ENCODE data around the gene MAP4K2. TPM values are rescaled to one million over a fixed set of nuclear protein-coding genes. Genes with fewer than 3 reads are reported as not detected.

Gene MAP4K2
- total and polyA plus RNA-seq, 2 of the 8 experiments (the other 6 are each of a cell fraction or from before 2014, with no cell fraction given) = 20.1 to 20.7 TPM

- no peak overlapping the region for H2BK5ac ChIP-seq (ENCODE audit: low read depth, low read length)
- no peak overlapping the region for H2AFZ ChIP-seq (ENCODE audit: low read length)
- no peak overlapping the region for H3K56ac ChIP-seq (replicated peaks; ENCODE audit: insufficient read length, low read depth, low read length)
- no peak overlapping the region for H2BK12ac ChIP-seq (ENCODE audit: low read depth, low read length)
- H3K79me2 ChIP-seq (ENCODE audit: control insufficient read depth in 1 of 2, insufficient read depth in 2 of 2, low read length in 2 of 2) = peaks cover 0 to 3% of the 10 kb centered on the region in 2 experiments; a peak in 1 of 4 replicates
- no peak overlapping the region for H3K9ac ChIP-seq (replicated peaks in 1 of 4; ENCODE audit: extremely low read depth in 1 of 4, low read depth in 3 of 4, low read length in 3 of 4)
- H3K4ac ChIP-seq (replicated peaks; ENCODE audit: insufficient read length, low read depth, low read length) = no peak overlapping the region
- H3K4me2 ChIP-seq (ENCODE audit: insufficient read depth in 1 of 2, low read depth in 2 of 2, low read length in 2 of 2) = no peak overlapping the region
- no peak overlapping the region for H3K14ac ChIP-seq (ENCODE audit: insufficient read length)
- no peaks in the 10 kb centered on the region for H3K9me3 ChIP-seq (ENCODE audit: insufficient read depth in 2 of 2, low read depth in 1 of 2, low read length in 1 of 2)
- no peaks in the 10 kb centered on the region for H3K27me3 ChIP-seq (replicated peaks in 1 of 4; ENCODE audit: control insufficient read depth in 3 of 4, extremely low read depth in 1 of 4, insufficient read depth in 3 of 4, low read length in 3 of 4)
- peaks cover 0 to 26% (median 21%) of the 10 kb centered on the region in 4 experiments; a peak in 6 of 7 replicates for H3K4me1 ChIP-seq (replicated peaks in 1 of 4; ENCODE audit: control insufficient read depth in 3 of 4, insufficient read depth in 4 of 4, low read length in 3 of 4)
- WGBS, 2 experiments (ENCODE audit: extremely low coverage in 1 of 2, insufficient coverage in 1 of 2, insufficient read length in 1 of 2, insufficient replicate concordance in 2 of 2, low coverage in 1 of 2, low lambda C conversion rate in 2 of 2, missing lambda C conversion rate in 1 of 2) = 90% methylated on average over 13 of the region's 13 CpGs; no CpG with 5 or more reads in 1 of the 2 experiments
- no peak overlapping the region for H3K4me3 ChIP-seq (ENCODE audit: extremely low read depth in 1 of 4, insufficient read depth in 2 of 4, low read depth in 3 of 4, low read length in 4 of 4)
- FAIRE-seq = no peak
- no peak overlapping the region for H4K5ac ChIP-seq (ENCODE audit: insufficient read length, low read depth, low read length)
- no peaks in the 10 kb centered on the region for H3K79me1 ChIP-seq (ENCODE audit: low read depth, low read length)
- peaks cover 9% of the 10 kb centered on the region for H3K23me2 ChIP-seq (ENCODE audit: low read depth, low read length)
- ChIA-PET CTCF (ENCODE audit: partially characterized antibody) (interaction anchor here (1.0 to 32.3 kb wide), 4 partner anchors 9 to 137 kb away, joined by 3 to 1058 read pairs (median 8); partner anchors contain the start of gene EHD1), POLR2A (ENCODE audit: partially characterized antibody) (interaction anchor here (0.6 to 1.7 kb wide), 3 partner anchors 12 to 75 kb away, joined by 3 to 4 read pairs (median 3); no protein-coding TSS in a partner anchor)
- no peak overlapping the region for H2BK20ac ChIP-seq (ENCODE audit: low read length)
- no peak overlapping the region for H2AK5ac ChIP-seq (ENCODE audit: low read depth, low read length)
- no peak overlapping the region for H2BK15ac ChIP-seq (ENCODE audit: low read length)
- peaks cover 3 to 15% (median 10%) of the 10 kb centered on the region in 4 experiments; a peak in 4 of 8 replicates for H3K36me3 ChIP-seq (ENCODE audit: control insufficient read depth in 2 of 4, insufficient read depth in 4 of 4, low read length in 3 of 4)
- peaks cover 2 to 5% of the 10 kb centered on the region in 2 experiments for H4K20me1 ChIP-seq (replicated peaks in 1 of 2; ENCODE audit: control insufficient read depth in 1 of 2, insufficient read depth in 2 of 2, low read length in 2 of 2)
- no peak for DNase-seq (ENCODE audit: low read depth in 1 of 2, low spot score in 2 of 2)
- no peak overlapping the region for H3K27ac ChIP-seq (ENCODE audit: low read depth, low read length)
- no peak overlapping the region for H3K23ac ChIP-seq (ENCODE audit: insufficient read length)
- no peak overlapping the region for H4K8ac ChIP-seq (ENCODE audit: extremely low read depth, insufficient read depth, low read length)
- H2BK120ac ChIP-seq (replicated peaks; ENCODE audit: low read depth, low read length) = no peak overlapping the region
- no peak overlapping the region for H4K91ac ChIP-seq (replicated peaks; ENCODE audit: insufficient read length, low read length)
- no peak overlapping the region for H3K18ac ChIP-seq (ENCODE audit: extremely low read depth, low read length)
- TF ChIP-seq KDM5A (IDR thresholded peaks at IDR 0.05; ENCODE audit: low read length) (no peak), POU5F1 (IDR thresholded peaks at IDR 0.05; ENCODE audit: low read depth, low read length) (no peak), RXRA (IDR thresholded peaks at IDR 0.05; ENCODE audit: insufficient read depth, low read depth, low read length) (no peak), YY1 (IDR thresholded peaks at IDR 0.05; ENCODE audit: low read depth, low read length) (no peak), SP1 (IDR thresholded peaks at IDR 0.05; ENCODE audit: low read depth, low read length) (no peak), BCL11A (IDR thresholded peaks at IDR 0.05; ENCODE audit: low read depth in 2 of 2, low read length in 2 of 2) (no peak), CEBPB (IDR thresholded peaks at IDR 0.05; ENCODE audit: low read depth, low read length) (no peak), ATF3 (IDR thresholded peaks at IDR 0.05; ENCODE audit: insufficient read depth, low read depth, low read length) (no peak), SAP30 (IDR thresholded peaks at IDR 0.05; ENCODE audit: insufficient read depth, insufficient replicate concordance, low read length) (no peak), CREB1 (IDR thresholded peaks at IDR 0.05) (no peak), EZH2 (IDR thresholded peaks at IDR 0.05; ENCODE audit: low read depth, low read length, severe bottlenecking) (no peak), TAF7 (optimal IDR thresholded peaks at IDR 0.05; ENCODE audit: borderline replicate concordance, low read depth, low read length) (no peak), SIN3A (conservative IDR thresholded peaks at IDR 0.05 in 1 of 2, IDR thresholded peaks at IDR 0.05 in 1 of 2; ENCODE audit: low read depth in 1 of 2, low read length in 2 of 2) (no peak), SRF (IDR thresholded peaks at IDR 0.05; ENCODE audit: low read depth, low read length) (no peak)
Observed at GRCh38 chr11:64839335-64839734, 36.3 kb upstream of the MAP4K2 start.

Measured in H1 (cell line).